Endothelial cell (in vitro differentiated cells): Measurements from ENCODE around the gene TMEM245. TPM values are rescaled to one million over a fixed set of nuclear protein-coding genes. Genes with fewer than 3 reads are reported as not detected.

Experiments used
- DNase-seq: peaks from one replicate; pipeline ENCODE4 v3.0.0; 2021; ENCODE audit warnings: low spot score
- H3K27ac Mint-ChIP-seq: one replicate; pipeline ENCODE4 v1.8.0; 2021; ENCODE audit warnings: mixed read lengths, inconsistent platforms; ENCODE audit not compliant: unreplicated experiment
- H3K27me3 Mint-ChIP-seq: one replicate; pipeline ENCODE4 v1.8.0; 2021; ENCODE audit warnings: mild to moderate bottlenecking, moderate library complexity, mixed read lengths, inconsistent platforms; ENCODE audit not compliant: unreplicated experiment
- H3K36me3 Mint-ChIP-seq: one replicate; pipeline ENCODE4 v1.8.0; 2021; ENCODE audit warnings: mild to moderate bottlenecking, low read depth, mixed read lengths, inconsistent platforms; ENCODE audit not compliant: unreplicated experiment
- H3K4me1 Mint-ChIP-seq: one replicate; pipeline ENCODE4 v1.8.0; 2021; ENCODE audit warnings: mild to moderate bottlenecking, mixed read lengths, inconsistent platforms; ENCODE audit not compliant: unreplicated experiment
- H3K4me3 Mint-ChIP-seq: one replicate; pipeline ENCODE4 v1.8.0; 2021; ENCODE audit warnings: mild to moderate bottlenecking, mixed read lengths, inconsistent platforms; ENCODE audit not compliant: unreplicated experiment
- H3K9me3 Mint-ChIP-seq: one replicate; pipeline ENCODE4 v1.8.0; 2021; ENCODE audit warnings: mixed read lengths, inconsistent platforms; ENCODE audit not compliant: unreplicated experiment
- CTCF ChIP-seq: fragments of 200-600 bp; sonication (generic); IDR thresholded peaks from one replicate; pipeline ENCODE4 v1.5.0; 2021; ENCODE audit warnings: antibody characterized with exemption; ENCODE audit not compliant: unreplicated experiment
- total RNA-seq: library from RNA; stranded (reverse); fragmentation: NEBNext Ultra II Directional; extraction: Animal tissue kit (Norgen Biotek cat#: 25700); gene quantifications from one replicate; pipeline ENCODE4 v1.2.1, GENCODE V29; 2021; ENCODE audit not compliant: unreplicated experiment

TMEM245 gene
- total RNA-seq, 1 donor from 2014 or later = 32.6 TPM

GRCh38 chr9:109039539-109039938, 80.2 kb downstream of the TMEM245 start:
- Mint-ChIP-seq H3K4me3 (no peak overlapping the region), H3K4me1 (no peaks in the 10 kb centered on the region), H3K9me3 (no peaks in the 10 kb centered on the region), H3K27me3 (no peaks in the 10 kb centered on the region), H3K36me3 (peaks cover 17% of the 10 kb centered on the region), H3K27ac (peak overlapping the region; percentile 12)
- no peak for DNase-seq
- no peak for TF ChIP-seq CTCF

GRCh38 chr9:109037946-109038715, 81.6 kb downstream of the TMEM245 start:
- Mint-ChIP-seq H3K4me3 (no peak overlapping the region), H3K4me1 (no peaks in the 10 kb centered on the region), H3K9me3 (no peaks in the 10 kb centered on the region), H3K27me3 (peaks cover 1% of the 10 kb centered on the region), H3K27ac (no peak overlapping the region), H3K36me3 (peaks cover 10% of the 10 kb centered on the region)
- DNase-seq = no peak
- no peak for TF ChIP-seq CTCF

GRCh38 chr9:109036744-109037680, 82.7 kb downstream of the TMEM245 start:
- H3K36me3 Mint-ChIP-seq = peaks cover 7% of the 10 kb centered on the region
- no peak overlapping the region for H3K4me3 Mint-ChIP-seq
- no peak for TF ChIP-seq CTCF
- H3K4me1 Mint-ChIP-seq = no peaks in the 10 kb centered on the region
- H3K9me3 Mint-ChIP-seq = no peaks in the 10 kb centered on the region
- DNase-seq = no peak
- H3K27ac Mint-ChIP-seq = no peak overlapping the region
- H3K27me3 Mint-ChIP-seq = peaks cover 1% of the 10 kb centered on the region

- DNase-seq = no peak
- H3K27ac Mint-ChIP-seq = no peak overlapping the region
- H3K27me3 Mint-ChIP-seq = peaks cover 1% of the 10 kb centered on the region
- H3K4me3 Mint-ChIP-seq = no peak overlapping the region
- no peak for TF ChIP-seq CTCF
- no peaks in the 10 kb centered on the region for H3K9me3 Mint-ChIP-seq
- H3K36me3 Mint-ChIP-seq = peaks cover 7% of the 10 kb centered on the region
- H3K4me1 Mint-ChIP-seq = no peaks in the 10 kb centered on the region
These were observed 83.9 kb downstream of the TMEM245 start for GRCh38 chr9:109035684-109036423.
